Measurements from ENCODE around the gene ANTXR1. TPM values are rescaled to one million over a fixed set of nuclear protein-coding genes. Genes with fewer than 3 reads are reported as not detected.

The ANTXR1 gene
- polyA plus RNA-seq, 1 of the 3 experiments (the other 2 are of a cell fraction): 114 TPM

DNA sequence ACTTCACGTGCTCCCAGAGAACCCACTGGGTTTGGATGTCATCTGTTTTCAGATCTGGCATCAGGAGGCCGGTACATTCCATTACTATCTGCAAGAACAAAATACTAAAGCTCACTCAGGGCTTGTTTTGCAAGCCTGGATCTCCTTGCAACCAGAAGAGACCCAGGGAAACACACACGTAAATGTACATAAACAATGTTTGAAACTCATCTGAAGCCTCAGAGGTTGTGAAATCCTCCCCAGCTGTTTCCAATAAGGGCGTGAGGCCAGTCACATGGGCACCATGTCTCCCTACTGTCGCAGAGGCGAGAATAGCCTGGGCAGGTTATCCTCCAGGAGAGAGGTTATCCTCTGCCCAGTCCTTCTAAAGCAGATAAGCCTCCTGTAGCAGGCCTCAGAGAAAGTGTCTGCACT, 187.1 kb downstream of the ANTXR1 start:
- no peaks in the 10 kb centered on the region for H3K9me3 ChIP-seq
- peaks cover 56 to 84% of the 10 kb centered on the region in 2 experiments for H3K36me3 ChIP-seq (replicated peaks in 1 of 2; ENCODE audit: control insufficient read depth in 1 of 2, insufficient read depth in 2 of 2, low read length in 1 of 2)
- H3K4me3 ChIP-seq (ENCODE audit: low read depth in 2 of 2, low read length in 1 of 2): no peak overlapping the region
- no peak overlapping the region for H3K27ac ChIP-seq (ENCODE audit: low read depth in 2 of 2, low read length in 1 of 2)
- WGBS (ENCODE audit: low lambda C conversion rate): 95% methylated on average over 6 of the region's 6 CpGs
- ChIA-PET CTCF (interaction anchor here (1.2 kb wide), 1 partner anchor 8 kb away, joined by 4 read pairs; no protein-coding TSS in a partner anchor), POLR2A (no interaction called here)
- H3F3A ChIP-seq (replicated peaks; ENCODE audit: insufficient read depth): no peaks in the 10 kb centered on the region
- H3K4me1 ChIP-seq (ENCODE audit: control insufficient read depth in 1 of 2, insufficient read depth in 2 of 2, low read depth in 1 of 2, low read length in 1 of 2): peaks cover 0 to 3% of the 10 kb centered on the region in 2 experiments; a peak in 1 of 4 replicates
- no peak overlapping the region for H3K9ac ChIP-seq
- H2AFZ ChIP-seq (ENCODE audit: low read depth): no peak overlapping the region
- no peaks in the 10 kb centered on the region for H3K79me2 ChIP-seq (ENCODE audit: insufficient read depth)
- H3K4me2 ChIP-seq: no peak overlapping the region
- no peak for DNase-seq
- TF ChIP-seq POLR2AphosphoS5 (IDR thresholded peaks at IDR 0.05; ENCODE audit: low read depth, low read length): no peak
- no peak for TF ChIP-seq FOSL2 (IDR thresholded peaks at IDR 0.05; ENCODE audit: borderline replicate concordance, low read depth)
- no peak for TF ChIP-seq TAF1 (IDR thresholded peaks at IDR 0.05; ENCODE audit: borderline replicate concordance, low read depth, low read length)
- TF ChIP-seq, protein P1, sequence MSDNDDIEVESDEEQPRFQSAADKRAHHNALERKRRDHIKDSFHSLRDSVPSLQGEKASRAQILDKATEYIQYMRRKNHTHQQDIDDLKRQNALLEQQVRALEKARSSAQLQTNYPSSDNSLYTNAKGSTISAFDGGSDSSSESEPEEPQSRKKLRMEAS (IDR thresholded peaks at IDR 0.05; ENCODE audit: low read depth): no peak
- TF ChIP-seq RCOR1 (IDR thresholded peaks at IDR 0.05; ENCODE audit: low read length): no peak
- no peak for TF ChIP-seq NRF1 (IDR thresholded peaks at IDR 0.05; ENCODE audit: low read depth, low read length)
- no peak for TF ChIP-seq GABPA (IDR thresholded peaks at IDR 0.05; ENCODE audit: low read depth)
- H3K9me2 ChIP-seq: no peaks in the 10 kb centered on the region
- H3K27me3 ChIP-seq (ENCODE audit: insufficient read depth): no peaks in the 10 kb centered on the region
- no peaks in the 10 kb centered on the region for H4K20me1 ChIP-seq (ENCODE audit: insufficient read depth)

DNA sequence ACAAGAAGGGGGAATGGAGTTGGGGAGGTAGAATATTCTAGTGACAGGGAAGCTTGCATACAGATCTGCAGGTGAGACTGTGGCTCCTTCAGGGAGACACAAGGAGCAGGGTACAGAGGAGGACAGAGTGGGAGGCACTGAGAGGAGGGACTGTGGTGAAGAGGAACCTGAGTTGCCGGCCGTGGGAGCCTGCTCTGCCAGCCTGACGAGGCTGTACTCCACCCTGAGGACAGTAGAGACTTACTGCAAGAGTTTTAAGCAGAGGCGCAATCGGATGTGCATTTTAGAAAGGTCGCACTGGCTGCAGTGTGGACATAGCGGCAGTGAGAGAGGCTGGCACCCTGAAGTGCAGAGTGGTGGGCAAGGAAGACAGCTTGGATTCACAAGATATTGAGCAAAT, 188.3 kb downstream of the ANTXR1 start:
- H2AFZ ChIP-seq (ENCODE audit: low read depth): no peak overlapping the region
- 97% methylated on average over 7 of the region's 7 CpGs for WGBS (ENCODE audit: low lambda C conversion rate)
- TF ChIP-seq RXRA (IDR thresholded peaks at IDR 0.05; ENCODE audit: borderline replicate concordance, low read depth): no peak
- no peak for TF ChIP-seq EZH2phosphoT487 (IDR thresholded peaks at IDR 0.05; ENCODE audit: borderline replicate concordance, low read depth)
- no peak overlapping the region for H3K4me3 ChIP-seq (ENCODE audit: low read depth in 2 of 2, low read length in 1 of 2)
- H3K9ac ChIP-seq: no peak overlapping the region
- H3K9me3 ChIP-seq: no peaks in the 10 kb centered on the region
- no peaks in the 10 kb centered on the region for H3K79me2 ChIP-seq (ENCODE audit: insufficient read depth)
- no peaks in the 10 kb centered on the region for H3F3A ChIP-seq (replicated peaks; ENCODE audit: insufficient read depth)
- POLR2A ChIA-PET: no interaction called here
- H4K20me1 ChIP-seq (ENCODE audit: insufficient read depth): no peaks in the 10 kb centered on the region
- H3K4me2 ChIP-seq: no peak overlapping the region
- H3K9me2 ChIP-seq: no peaks in the 10 kb centered on the region
- H3K27ac ChIP-seq (ENCODE audit: low read depth in 2 of 2, low read length in 1 of 2): no peak overlapping the region
- CTCF ChIA-PET: no interaction called here
- no peak for DNase-seq
- peaks cover 50 to 82% of the 10 kb centered on the region in 2 experiments for H3K36me3 ChIP-seq (replicated peaks in 1 of 2; ENCODE audit: control insufficient read depth in 1 of 2, insufficient read depth in 2 of 2, low read length in 1 of 2)
- H3K27me3 ChIP-seq (ENCODE audit: insufficient read depth): no peaks in the 10 kb centered on the region
- H3K4me1 ChIP-seq (ENCODE audit: control insufficient read depth in 1 of 2, insufficient read depth in 2 of 2, low read depth in 1 of 2, low read length in 1 of 2): peaks cover 0 to 3% of the 10 kb centered on the region in 2 experiments; a peak in 1 of 4 replicates

DNA sequence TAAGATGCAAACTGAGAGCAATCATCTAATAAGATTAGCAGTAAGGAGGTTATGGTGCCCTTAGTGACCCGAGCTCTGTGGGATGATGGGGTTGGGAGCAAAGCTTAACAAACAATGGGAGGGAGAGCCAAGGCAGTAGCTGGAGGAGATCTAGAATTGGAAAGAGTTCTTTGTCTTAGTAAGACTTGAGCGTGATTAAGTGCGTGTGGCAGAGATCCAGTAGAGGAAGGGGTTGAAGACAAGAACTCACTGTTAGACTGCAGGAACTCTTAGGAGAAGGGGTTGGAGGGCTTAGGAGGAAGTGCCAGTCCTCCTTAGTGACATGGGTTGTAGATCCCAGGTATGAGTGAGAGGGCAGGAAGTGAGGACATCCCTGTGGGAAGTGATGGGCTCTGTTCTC, 189.3 kb downstream of the ANTXR1 start:
- Histone ChIP-seq H3K36me3 (replicated peaks in 1 of 2; ENCODE audit: control insufficient read depth in 1 of 2, insufficient read depth in 2 of 2, low read length in 1 of 2) (peaks cover 52 to 76% of the 10 kb centered on the region in 2 experiments), H3F3A (replicated peaks; ENCODE audit: insufficient read depth) (no peaks in the 10 kb centered on the region), H3K27me3 (ENCODE audit: insufficient read depth) (no peaks in the 10 kb centered on the region), H2AFZ (ENCODE audit: low read depth) (no peak overlapping the region), H3K9me3 (no peaks in the 10 kb centered on the region), H3K4me2 (no peak overlapping the region), H4K20me1 (ENCODE audit: insufficient read depth) (no peaks in the 10 kb centered on the region), H3K4me1 (ENCODE audit: control insufficient read depth in 1 of 2, insufficient read depth in 2 of 2, low read depth in 1 of 2, low read length in 1 of 2) (peaks cover 0 to 3% of the 10 kb centered on the region in 2 experiments; a peak in 1 of 4 replicates), H3K27ac (ENCODE audit: low read depth in 2 of 2, low read length in 1 of 2) (no peak overlapping the region), H3K9me2 (no peaks in the 10 kb centered on the region), H3K4me3 (ENCODE audit: low read depth in 2 of 2, low read length in 1 of 2) (no peak overlapping the region), H3K9ac (no peak overlapping the region), H3K79me2 (ENCODE audit: insufficient read depth) (no peaks in the 10 kb centered on the region)
- ChIA-PET POLR2A (no interaction called here), CTCF (interaction anchor here (1.2 kb wide), 1 partner anchor 11 kb away, joined by 3 read pairs; no protein-coding TSS in a partner anchor)
- 98% methylated on average over 3 of the region's 3 CpGs for WGBS (ENCODE audit: low lambda C conversion rate)
- TF ChIP-seq GABPA (IDR thresholded peaks at IDR 0.05; ENCODE audit: low read depth) (no peak), EZH2phosphoT487 (IDR thresholded peaks at IDR 0.05; ENCODE audit: borderline replicate concordance, low read depth) (no peak), JUND (IDR thresholded peaks at IDR 0.05) (no peak), TCF12 (IDR thresholded peaks at IDR 0.05) (no peak), MXI1 (IDR thresholded peaks at IDR 0.05; ENCODE audit: low read depth, low read length) (no peak), POLR2AphosphoS5 (IDR thresholded peaks at IDR 0.05; ENCODE audit: low read depth, low read length) (no peak), GATA2 (CRISPR knock-in tag; IDR thresholded peaks at IDR 0.05) (no peak), MEF2A (IDR thresholded peaks at IDR 0.05; ENCODE audit: borderline replicate concordance, low read depth) (no peak), RCOR1 (IDR thresholded peaks at IDR 0.05; ENCODE audit: low read length) (no peak), CHD2 (IDR thresholded peaks at IDR 0.05; ENCODE audit: low read length, partially characterized antibody) (no peak)
- no peak for DNase-seq

Measured in SK-N-SH (cell line).